RKO (cell line): Measurements from ENCODE around the gene IFT22.
"Not testable (repeated sequence)": the region's sequence is repeated elsewhere in the genome, so short reads cannot be mapped to it uniquely, and the experiment has no call there.

ENCODE experiments used
- DNase-seq: peaks from one replicate; pipeline ENCODE4 v3.0.0-alpha.2; 2016; ENCODE audit warnings: low spot score

Gene IFT22

DNA sequence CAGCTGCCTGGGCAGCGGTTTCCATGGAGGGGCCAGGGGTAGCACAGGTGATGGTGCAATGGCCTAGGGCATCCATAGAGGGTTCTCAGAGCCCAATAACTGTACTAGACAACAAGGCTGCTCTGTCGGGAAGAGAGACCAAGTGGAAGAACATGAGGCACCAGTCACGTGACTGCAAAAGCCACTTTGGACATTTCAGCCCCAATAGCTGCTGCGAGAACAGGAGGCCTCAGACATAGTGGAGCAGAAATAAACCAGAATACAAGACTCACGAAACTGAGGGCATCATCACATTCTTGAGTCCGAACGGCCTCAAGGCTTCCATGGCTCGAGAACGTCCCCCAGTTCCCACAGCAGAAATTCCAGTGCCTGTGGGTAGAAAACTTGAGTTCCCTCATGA, 44.5 kb downstream of the IFT22 start:
- DNase-seq, result no peak

DNA sequence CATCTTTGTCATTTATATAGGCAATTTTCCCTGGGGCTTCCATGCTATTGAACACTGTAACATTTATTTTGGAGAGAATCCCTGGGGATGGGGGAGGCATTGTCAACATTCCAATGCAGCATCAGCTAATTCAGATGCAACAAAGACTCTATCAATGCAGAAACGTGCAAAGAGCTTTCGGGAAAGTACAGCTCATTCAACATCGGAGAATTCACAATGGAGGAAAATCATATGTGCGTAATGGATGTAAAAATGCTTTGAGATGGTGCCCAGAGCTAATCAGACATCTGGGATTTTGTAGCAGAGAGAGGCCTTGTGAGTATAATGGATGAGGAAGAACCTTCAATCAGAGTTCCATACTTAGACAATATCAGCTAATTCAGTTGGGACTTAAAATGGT, 48.4 kb downstream of the IFT22 start:
- DNase-seq, result no peak

DNA sequence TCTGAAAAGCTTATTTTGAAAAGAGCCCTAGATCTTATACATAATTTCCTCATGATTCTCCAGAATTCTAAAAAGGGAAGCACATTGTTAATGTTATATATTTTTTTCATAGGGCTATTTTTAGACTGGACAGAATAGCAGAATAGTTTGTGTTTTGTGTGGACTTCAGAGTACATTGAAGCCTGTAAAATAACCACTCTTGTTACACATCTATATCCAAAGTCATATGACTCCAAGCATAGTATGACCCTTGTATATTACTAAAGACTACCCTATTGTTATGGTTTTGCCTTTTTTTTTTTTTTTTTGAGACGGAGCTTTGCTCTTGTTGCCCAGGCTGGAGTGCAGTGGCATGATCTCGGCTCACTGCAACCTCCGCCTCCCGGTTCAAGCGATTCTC, 50.6 kb downstream of the IFT22 start:
- DNase-seq, result no peak

DNA sequence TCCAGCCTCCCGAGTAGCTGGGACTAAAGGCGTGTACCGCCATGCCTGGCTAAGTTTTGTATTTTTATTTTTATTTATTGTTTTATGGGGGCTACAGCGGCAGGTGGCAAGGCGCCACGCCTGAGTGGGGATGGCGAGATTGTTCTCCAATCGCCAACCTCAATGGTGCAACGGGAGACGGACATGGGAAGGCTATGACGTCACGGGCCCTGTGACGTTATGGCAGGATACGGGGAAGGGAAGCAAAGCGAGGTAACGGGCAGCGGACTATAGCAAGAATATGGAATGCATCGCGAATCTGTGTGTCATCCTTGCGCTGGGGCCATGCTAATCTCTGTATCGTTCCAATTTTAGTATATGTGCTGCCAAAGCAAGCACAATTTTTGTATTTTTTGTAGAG, 51.9 kb downstream of the IFT22 start:
- no peak for DNase-seq

DNA sequence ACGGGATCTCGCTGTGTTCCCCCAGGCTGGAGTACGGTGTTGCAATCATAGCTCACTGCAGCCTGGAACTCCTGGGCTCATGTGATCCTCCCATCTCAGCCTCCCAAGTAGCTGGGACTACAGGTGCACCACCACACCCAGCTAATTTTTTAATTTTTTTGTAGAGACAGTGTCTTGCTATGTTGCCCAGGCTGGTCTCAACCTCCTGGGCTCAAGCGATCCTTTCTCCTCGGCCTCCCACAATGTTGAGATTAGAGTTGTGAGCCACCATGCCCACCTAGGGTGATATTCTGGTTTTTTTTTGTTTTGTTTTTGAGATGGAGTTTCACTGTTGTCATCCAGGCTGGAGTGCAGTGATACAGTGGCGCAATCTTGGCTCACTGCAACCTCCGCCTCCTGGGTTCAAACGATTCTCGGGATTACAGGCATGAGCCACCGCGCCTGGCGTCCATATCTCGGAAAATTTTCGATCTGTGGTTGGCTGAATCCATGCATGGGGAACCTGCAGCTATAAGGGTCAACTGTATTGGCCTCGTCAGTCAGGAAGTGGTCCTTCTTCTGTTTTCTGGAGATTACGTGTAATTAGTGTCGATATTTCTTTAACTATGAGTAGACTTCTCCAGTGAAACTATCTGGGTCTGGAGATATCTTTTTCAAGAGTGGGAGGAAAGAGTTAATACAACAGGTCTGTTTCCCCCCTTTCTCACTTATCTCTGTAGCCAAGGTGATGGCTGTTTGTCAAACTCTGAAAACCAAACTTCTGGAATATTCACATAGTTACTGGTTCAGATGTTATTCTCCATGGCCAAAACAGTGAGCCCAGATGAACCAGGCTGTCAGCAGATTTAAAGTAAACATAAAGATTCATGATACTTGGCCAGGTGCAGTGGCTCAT, 55.7 kb downstream of the IFT22 start:
- no peak for DNase-seq

DNA sequence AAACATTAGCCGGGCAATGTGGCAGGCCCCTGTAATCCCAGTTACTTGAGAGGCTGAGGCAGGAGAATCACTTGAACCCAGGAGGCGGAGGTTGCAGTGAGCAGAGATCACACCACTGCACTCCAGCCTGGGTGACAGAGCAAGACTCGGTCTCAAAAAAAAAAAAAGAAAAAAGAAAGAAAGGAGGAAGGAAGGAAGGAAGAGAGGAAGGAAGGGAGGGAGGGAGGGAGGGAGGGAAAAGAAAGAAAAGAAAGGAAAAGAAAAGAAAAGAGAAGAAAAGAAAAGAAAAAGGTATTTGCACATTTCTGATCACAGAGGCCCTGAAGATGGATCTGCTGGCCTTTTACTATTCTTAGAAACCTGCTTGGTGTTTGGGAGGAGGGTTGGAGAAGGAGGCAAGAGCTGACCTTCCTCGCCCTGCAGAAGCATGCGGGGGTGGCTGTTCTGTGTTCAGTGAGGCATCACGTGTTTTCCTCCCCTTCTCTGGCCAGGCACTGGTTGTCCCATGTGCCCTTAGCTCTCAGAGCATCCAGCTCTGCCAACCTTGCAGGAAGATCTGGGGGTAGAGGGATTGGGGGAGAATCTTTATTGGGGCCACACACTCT, 57.4 kb downstream of the IFT22 start:
- not testable (repeated sequence) for DNase-seq
